ENCODE data around the gene RPS6KL1. TPM values are rescaled to one million over a fixed set of nuclear protein-coding genes. Genes with fewer than 3 reads are reported as not detected.

The RPS6KL1 gene
- total RNA-seq, 1 donor from 2014 or later = 10.8 TPM

DNA sequence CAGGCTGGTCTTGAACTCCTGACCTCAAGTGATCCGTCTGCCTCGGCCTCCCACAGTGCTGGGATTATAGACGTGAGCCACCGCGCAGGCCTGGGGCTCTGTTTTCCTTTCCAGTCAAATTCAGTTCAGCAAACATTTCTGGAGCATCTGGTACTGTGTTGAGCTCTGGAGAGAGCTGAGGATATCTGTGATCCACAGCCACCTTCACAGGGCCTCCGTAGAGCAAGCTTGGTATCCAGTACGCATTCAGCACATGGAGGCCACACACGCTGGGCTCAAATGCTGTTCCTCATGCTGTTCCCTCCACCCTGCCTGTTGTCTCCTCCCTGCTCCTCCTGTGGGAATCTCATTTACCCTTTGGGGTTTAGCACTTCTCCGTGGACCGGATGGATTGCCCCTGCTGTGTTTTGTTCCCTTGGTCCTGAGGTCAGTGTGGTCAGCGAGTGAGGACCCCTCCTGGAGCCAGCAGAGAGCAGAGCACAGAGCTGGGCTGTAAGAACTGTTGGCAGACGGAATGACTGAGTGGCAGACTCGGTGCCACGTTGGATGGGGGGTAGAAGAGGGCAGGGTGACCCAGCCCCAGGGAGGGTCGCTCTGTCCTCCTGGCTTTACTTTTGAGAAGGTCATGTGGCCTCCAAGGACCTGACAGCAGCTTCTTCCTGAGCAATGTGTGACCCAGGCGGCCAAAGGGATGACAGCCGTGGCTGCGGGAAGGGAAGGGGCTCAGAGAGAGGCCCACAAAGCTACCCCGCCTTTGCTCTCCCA is 891 bp downstream of the RPS6KL1 start:
- DNase-seq (ENCODE audit: low spot score) = no peak
- intact Hi-C loops (cut with micrococcal nuclease) = no loop called here
- Mint-ChIP-seq H3K36me3 (ENCODE audit: low read depth) (no peaks in the 10 kb centered on the region), H3K27me3 (ENCODE audit: low read depth) (peaks cover 18% of the 10 kb centered on the region), H3K9me3 (no peaks in the 10 kb centered on the region), H3K4me3 (ENCODE audit: low read depth) (peak overlapping the region; percentile 81), H3K27ac (peak overlapping the region; percentile 76), H3K4me1 (ENCODE audit: low read depth) (peaks cover 1% of the 10 kb centered on the region)

DNA sequence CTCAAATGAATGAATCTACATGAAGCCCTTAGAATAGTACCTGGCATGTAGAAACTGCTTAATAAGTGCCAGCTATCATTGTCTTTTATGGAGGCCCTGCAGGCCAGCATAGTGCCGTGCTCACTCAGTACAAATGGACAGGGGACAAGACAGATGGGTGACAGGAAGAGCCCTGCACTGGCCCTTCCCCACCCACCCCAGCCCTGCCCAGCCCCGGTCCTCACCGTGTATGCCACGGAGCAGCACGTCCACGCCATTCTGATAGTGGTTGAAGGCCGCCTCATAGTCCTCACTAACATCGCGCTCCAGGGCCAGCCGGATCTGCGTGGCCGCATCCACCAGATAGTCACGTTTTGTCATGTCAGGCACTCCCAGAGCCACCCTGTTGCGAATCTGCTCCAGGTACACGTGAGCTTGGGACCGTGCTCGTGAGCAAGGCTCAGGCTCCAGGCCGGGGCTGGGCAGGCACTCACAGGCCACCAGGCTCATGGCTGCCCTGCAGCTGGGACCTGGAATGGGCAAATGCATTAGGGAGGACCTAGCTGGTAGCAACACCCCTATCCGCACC is 1.9 kb downstream of the RPS6KL1 start:
- Mint-ChIP-seq H3K36me3 (ENCODE audit: low read depth) (no peaks in the 10 kb centered on the region), H3K27ac (no peak overlapping the region), H3K4me1 (ENCODE audit: low read depth) (peaks cover 1% of the 10 kb centered on the region), H3K9me3 (no peaks in the 10 kb centered on the region), H3K27me3 (ENCODE audit: low read depth) (peaks cover 11% of the 10 kb centered on the region), H3K4me3 (ENCODE audit: low read depth) (no peak overlapping the region)
- intact Hi-C loops (cut with micrococcal nuclease) = no loop called here
- DNase-seq (ENCODE audit: low spot score) = no peak

DNA sequence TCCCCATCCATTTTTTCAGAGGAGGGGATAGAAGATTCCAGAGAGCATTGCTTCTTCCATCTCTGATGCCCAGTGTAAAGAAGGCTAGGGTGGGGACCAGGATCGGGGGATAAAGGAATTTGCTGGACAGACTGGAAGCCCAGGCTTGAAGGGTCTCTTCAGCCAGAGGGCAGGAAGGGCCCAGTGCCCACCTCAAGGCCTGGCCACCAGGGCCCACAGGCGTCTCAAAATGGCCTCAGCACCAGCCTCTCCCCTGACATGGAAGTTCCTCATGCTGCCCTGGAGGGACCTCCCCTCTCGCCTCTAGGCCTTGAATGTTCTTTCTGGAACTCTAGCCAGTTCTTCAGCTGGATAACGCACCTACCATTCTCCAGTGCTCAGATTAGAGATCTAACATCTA is 2.8 kb downstream of the RPS6KL1 start:
- Mint-ChIP-seq H3K4me1 (ENCODE audit: low read depth) (peaks cover 1% of the 10 kb centered on the region), H3K9me3 (no peaks in the 10 kb centered on the region), H3K4me3 (ENCODE audit: low read depth) (no peak overlapping the region), H3K36me3 (ENCODE audit: low read depth) (no peaks in the 10 kb centered on the region), H3K27me3 (ENCODE audit: low read depth) (peaks cover 8% of the 10 kb centered on the region), H3K27ac (no peak overlapping the region)
- intact Hi-C loops (cut with micrococcal nuclease) = no loop called here
- no peak for DNase-seq (ENCODE audit: low spot score)

DNA sequence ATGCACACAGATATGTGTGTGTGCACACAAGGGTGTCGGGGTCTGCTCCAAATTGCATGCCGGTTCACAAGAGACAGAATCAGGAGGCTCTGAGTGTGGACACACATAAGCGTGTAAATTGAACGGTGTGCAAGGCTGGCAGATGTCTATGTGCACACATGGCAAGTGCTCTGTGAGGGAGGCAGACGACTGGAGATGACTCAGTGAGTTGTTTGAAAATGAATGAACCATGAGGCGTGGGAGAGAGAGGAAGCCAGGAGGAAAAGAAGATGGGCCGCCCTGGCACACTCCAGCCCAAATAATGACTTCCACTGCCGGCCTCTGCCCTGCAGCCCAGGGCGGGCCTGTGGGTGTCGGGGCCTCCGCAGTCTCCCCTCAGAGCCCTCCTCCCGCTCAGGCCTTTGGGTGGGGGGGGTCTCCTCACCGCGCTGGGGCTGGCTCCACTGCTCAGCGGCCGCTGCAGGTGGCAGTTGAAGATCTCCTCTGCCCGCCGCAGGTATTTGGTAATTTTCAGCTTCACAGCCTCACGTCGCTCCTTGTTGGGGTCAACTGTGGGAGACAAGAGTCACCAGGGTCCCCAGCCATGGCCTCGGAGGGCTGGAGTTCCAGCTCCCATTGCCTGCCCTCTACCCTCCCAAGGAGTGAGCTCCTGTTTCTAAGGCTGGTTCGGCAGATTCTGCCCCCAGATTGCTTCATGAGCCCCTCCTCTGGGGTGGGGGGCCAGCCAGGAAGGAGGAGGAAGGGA is 3.5 kb downstream of the RPS6KL1 start:
- Mint-ChIP-seq H3K4me3 (ENCODE audit: low read depth) (no peak overlapping the region), H3K4me1 (ENCODE audit: low read depth) (peaks cover 1% of the 10 kb centered on the region), H3K27me3 (ENCODE audit: low read depth) (peaks cover 2% of the 10 kb centered on the region), H3K36me3 (ENCODE audit: low read depth) (no peaks in the 10 kb centered on the region), H3K9me3 (no peaks in the 10 kb centered on the region), H3K27ac (no peak overlapping the region)
- intact Hi-C loops (cut with micrococcal nuclease) = no loop called here
- no peak for DNase-seq (ENCODE audit: low spot score)

DNA sequence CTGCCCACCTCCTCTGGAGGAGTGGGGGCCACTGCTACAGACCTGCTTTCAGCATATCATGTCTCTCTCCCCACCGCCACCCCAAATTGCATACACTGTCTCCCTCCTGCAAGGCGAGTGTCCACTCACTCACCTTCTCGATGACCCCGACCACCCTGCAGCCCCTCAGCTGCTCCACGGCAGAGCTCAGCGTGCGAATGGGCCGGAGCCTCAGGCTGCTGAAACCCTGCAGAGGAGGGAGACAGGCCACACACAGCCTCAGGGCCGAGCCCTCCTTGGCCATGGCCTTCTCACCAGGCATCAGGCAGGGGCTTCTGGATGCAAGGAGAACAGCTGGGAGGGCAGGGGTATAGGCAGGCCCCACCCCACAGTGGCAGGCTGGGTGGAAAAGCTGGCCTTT is 4.7 kb downstream of the RPS6KL1 start:
- Mint-ChIP-seq H3K36me3 (ENCODE audit: low read depth) (no peaks in the 10 kb centered on the region), H3K4me3 (ENCODE audit: low read depth) (no peak overlapping the region), H3K4me1 (ENCODE audit: low read depth) (peaks cover 1% of the 10 kb centered on the region), H3K9me3 (no peaks in the 10 kb centered on the region), H3K27me3 (ENCODE audit: low read depth) (no peaks in the 10 kb centered on the region), H3K27ac (no peak overlapping the region)
- no peak for DNase-seq (ENCODE audit: low spot score)
- intact Hi-C loops (cut with micrococcal nuclease) = no loop called here

DNA sequence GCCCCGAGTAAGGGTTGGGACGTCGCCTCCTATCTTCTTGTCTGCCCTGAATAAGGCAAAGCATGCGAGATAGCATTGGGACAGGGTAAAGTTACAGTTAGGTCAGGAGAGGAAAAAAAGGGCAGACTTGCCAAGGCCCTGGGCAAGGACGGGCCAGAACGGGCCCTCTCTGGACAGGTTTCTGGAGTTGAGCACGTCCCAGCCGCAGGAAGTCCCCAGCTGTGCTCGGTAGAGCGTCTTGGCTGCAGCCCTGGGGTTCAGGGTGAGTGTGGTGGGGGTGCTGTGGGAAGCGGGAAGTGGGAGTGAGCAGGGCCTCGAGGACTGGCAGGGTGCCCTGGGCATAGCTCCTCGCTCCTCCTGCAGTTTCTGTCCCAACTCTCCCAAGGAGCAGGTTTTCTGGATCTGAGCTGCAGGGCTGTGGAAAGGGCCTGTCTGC is 5.4 kb downstream of the RPS6KL1 start:
- Mint-ChIP-seq H3K9me3 (no peaks in the 10 kb centered on the region), H3K27me3 (ENCODE audit: low read depth) (no peaks in the 10 kb centered on the region), H3K36me3 (ENCODE audit: low read depth) (no peaks in the 10 kb centered on the region), H3K27ac (no peak overlapping the region), H3K4me3 (ENCODE audit: low read depth) (no peak overlapping the region), H3K4me1 (ENCODE audit: low read depth) (peaks cover 1% of the 10 kb centered on the region)
- intact Hi-C loops (cut with micrococcal nuclease) = no loop called here
- DNase-seq (ENCODE audit: low spot score) = no peak

DNA sequence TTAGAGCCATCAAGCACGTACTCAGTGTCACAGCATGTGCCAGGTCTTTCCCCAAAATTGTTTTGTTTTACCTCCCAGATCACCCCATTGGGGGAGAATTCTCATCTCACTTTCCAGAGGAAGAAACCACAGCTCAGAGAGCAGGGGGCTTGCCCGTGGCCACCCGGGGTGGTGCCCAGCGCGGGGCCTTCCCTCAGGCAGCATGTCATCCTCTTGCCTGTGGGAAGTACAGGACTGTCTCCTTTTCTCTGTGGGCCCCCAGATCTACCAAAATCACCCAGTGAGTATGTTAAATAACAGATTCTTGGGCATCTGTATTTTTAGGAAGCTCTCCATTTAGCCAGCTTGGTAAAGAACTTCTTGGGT is 5.9 kb downstream of the RPS6KL1 start:
- Mint-ChIP-seq H3K36me3 (ENCODE audit: low read depth) (no peaks in the 10 kb centered on the region), H3K4me1 (ENCODE audit: low read depth) (no peaks in the 10 kb centered on the region), H3K9me3 (no peaks in the 10 kb centered on the region), H3K27me3 (ENCODE audit: low read depth) (no peaks in the 10 kb centered on the region), H3K27ac (no peak overlapping the region), H3K4me3 (ENCODE audit: low read depth) (no peak overlapping the region)
- no peak for DNase-seq (ENCODE audit: low spot score)
- intact Hi-C loops (cut with micrococcal nuclease) = no loop called here

DNA sequence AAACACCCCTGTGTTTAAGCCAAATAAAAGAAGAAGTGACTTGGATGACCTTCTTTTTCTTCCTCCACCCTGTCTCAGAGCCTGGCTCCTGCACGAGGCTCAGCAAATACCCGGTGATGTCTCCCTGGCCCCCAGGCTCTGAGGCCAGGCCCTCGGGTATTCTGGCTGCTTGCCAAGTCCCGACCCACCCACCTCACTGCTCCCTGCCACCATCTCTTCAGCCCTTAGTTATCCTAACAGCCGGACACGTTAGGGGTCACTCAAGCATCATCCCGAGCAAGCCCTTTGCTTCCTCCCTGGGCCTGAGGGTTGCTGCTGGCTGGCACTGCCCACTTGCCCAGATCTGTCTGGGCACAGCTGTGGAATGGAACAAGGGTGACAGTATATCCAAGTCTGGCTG is 7.2 kb downstream of the RPS6KL1 start:
- no peak for DNase-seq (ENCODE audit: low spot score)
- Mint-ChIP-seq H3K9me3 (no peaks in the 10 kb centered on the region), H3K27ac (no peak overlapping the region), H3K36me3 (ENCODE audit: low read depth) (no peaks in the 10 kb centered on the region), H3K4me1 (ENCODE audit: low read depth) (no peaks in the 10 kb centered on the region), H3K27me3 (ENCODE audit: low read depth) (no peaks in the 10 kb centered on the region), H3K4me3 (ENCODE audit: low read depth) (no peak overlapping the region)
- intact Hi-C loops (cut with micrococcal nuclease) = no loop called here

DNA sequence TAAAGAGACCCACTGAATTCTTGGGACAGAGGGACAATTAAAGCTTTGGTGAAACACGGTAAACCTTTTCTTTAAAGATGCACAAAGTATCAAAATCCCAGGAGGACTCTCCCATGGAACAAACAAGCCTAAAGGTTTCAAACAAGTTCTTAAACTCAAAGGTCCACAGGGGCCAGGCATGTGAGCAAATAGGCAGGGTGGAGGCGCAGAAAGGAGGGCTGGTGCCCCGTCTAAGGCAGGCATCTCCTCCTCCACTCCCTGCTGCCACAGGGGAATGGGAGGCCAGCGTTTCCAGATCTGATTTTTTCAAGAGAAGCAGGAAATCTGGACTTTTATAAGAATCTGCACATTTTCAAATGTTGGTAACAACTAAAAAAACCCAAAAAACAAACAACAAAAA is 7.6 kb downstream of the RPS6KL1 start:
- intact Hi-C loops (cut with micrococcal nuclease) = no loop called here
- H3K27me3 Mint-ChIP-seq (ENCODE audit: low read depth) = no peaks in the 10 kb centered on the region
- no peak overlapping the region for H3K4me3 Mint-ChIP-seq (ENCODE audit: low read depth)
- no peak for DNase-seq (ENCODE audit: low spot score)
- H3K27ac Mint-ChIP-seq = no peak overlapping the region
- H3K9me3 Mint-ChIP-seq = no peaks in the 10 kb centered on the region
- no peaks in the 10 kb centered on the region for H3K36me3 Mint-ChIP-seq (ENCODE audit: low read depth)
- no peaks in the 10 kb centered on the region for H3K4me1 Mint-ChIP-seq (ENCODE audit: low read depth)

DNA sequence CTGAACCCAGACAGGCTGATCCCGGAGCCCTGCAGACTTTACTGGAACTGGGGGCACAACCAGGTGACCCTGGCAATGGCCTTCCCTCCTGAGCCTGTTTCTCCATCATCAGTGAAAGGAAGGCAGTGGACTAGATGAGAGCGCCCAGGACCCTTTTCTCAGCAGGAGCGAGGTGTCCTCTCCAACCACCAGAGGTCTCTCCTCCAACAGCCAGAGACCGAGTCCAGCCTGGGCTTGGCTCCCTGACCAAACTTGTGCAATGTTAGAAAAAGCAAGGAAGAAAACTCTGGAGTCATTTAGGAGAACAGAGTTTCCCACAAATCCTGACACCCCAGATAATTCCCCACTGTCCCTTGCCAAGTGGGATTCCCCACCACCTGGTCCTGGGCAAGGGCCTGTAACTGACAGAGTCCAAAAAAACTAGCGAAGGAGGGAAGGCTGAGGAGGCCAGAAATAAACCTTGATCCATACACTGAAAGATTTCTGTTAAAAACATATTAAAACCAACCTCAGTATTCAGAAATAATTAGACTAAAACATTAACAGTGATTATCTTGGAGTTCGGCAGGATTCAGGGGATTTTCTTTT is 9.0 kb downstream of the RPS6KL1 start:
- DNase-seq (ENCODE audit: low spot score) = no peak
- intact Hi-C loops (cut with micrococcal nuclease) = no loop called here
- no peaks in the 10 kb centered on the region for H3K27me3 Mint-ChIP-seq (ENCODE audit: low read depth)

DNA sequence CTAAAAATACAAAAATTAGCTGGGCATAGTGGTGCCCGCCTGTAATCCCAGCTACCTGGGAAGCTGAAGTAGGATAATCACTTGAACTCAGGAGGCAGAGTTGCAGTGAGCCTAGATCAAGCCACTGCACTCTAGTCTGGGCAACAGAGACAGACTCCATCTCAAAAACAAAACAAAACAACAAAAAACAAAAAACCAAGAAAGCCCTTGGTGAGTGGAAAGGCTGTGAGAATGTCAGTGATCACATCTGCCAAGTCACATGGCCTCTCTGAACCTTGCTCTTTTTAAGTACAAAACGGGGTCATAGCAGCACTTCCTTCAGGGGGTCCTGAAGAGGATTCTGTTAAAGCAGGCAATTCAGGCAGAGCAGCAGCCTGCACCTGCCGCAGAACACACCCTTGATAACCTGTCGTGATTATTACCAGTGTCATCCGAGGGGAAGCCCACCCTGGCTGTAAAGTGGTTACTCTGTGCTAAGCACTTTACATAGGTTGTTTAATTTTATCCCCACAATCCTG is 9.6 kb downstream of the RPS6KL1 start:
- Mint-ChIP-seq H3K9me3 (no peaks in the 10 kb centered on the region), H3K27me3 (ENCODE audit: low read depth) (no peaks in the 10 kb centered on the region), H3K36me3 (ENCODE audit: low read depth) (no peaks in the 10 kb centered on the region), H3K4me3 (ENCODE audit: low read depth) (no peak overlapping the region), H3K4me1 (ENCODE audit: low read depth) (no peaks in the 10 kb centered on the region), H3K27ac (no peak overlapping the region)
- DNase-seq (ENCODE audit: low spot score) = no peak
- intact Hi-C loops (cut with micrococcal nuclease) = no loop called here

More for the DNA sequence above, 9.0 kb downstream of the RPS6KL1 start:
- Mint-ChIP-seq H3K36me3 (ENCODE audit: low read depth) (no peaks in the 10 kb centered on the region), H3K27ac (no peak overlapping the region), H3K4me3 (ENCODE audit: low read depth) (no peak overlapping the region), H3K9me3 (no peaks in the 10 kb centered on the region), H3K4me1 (ENCODE audit: low read depth) (no peaks in the 10 kb centered on the region)

DNA sequence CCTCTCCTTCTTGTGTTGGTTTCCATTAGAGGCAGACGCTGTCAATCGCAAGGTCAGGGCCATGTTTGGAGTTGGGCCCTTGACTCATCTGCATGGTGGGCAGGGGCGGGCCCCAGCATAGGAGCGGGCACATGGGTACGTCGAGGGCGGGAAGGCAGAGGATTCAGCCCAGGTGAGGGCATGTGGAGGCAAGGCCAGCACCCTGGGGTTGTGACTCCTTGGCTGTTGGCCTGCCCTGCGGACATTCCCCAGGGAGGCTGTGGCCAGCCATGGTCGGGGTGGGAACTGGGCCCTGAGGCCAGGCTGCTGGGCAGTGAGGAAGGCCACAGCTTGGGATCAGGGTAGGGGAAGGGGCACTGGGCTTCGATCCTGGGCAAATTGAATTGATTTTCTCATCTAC is 10.3 kb downstream of the RPS6KL1 start:
- no peak for DNase-seq (ENCODE audit: low spot score)
- no peak overlapping the region for H3K27ac Mint-ChIP-seq
- no peaks in the 10 kb centered on the region for H3K4me1 Mint-ChIP-seq (ENCODE audit: low read depth)
- H3K27me3 Mint-ChIP-seq (ENCODE audit: low read depth) = no peaks in the 10 kb centered on the region
- H3K9me3 Mint-ChIP-seq = no peaks in the 10 kb centered on the region
- intact Hi-C loops (cut with micrococcal nuclease) = no loop called here
- no peak overlapping the region for H3K4me3 Mint-ChIP-seq (ENCODE audit: low read depth)
- H3K36me3 Mint-ChIP-seq (ENCODE audit: low read depth) = no peaks in the 10 kb centered on the region

DNA sequence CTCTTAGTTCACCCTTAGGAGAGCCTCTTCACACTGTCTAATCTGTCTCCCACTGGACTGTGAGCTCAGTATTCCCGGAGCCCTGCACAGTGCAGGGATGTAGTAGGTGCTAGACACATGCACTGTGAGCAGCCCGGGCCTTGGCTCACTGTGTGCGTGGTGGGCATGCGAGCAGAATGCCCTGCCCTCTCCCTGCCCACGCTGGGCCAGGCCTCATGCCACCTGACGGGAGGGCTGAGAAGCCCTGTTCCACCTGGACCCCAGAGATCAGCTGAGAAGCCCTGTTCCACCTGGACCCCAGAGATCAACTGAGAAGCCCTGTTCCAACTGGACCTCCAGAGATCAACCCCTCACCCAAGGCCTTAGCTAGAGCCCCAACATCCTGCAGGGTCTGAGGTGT is 10.9 kb downstream of the RPS6KL1 start:
- Mint-ChIP-seq H3K27ac (no peak overlapping the region), H3K27me3 (ENCODE audit: low read depth) (no peaks in the 10 kb centered on the region)
- intact Hi-C loops (cut with micrococcal nuclease) = no loop called here

More for the DNA sequence above, 10.9 kb downstream of the RPS6KL1 start:
- no peaks in the 10 kb centered on the region for H3K36me3 Mint-ChIP-seq (ENCODE audit: low read depth)
- no peak for DNase-seq (ENCODE audit: low spot score)
- no peaks in the 10 kb centered on the region for H3K4me1 Mint-ChIP-seq (ENCODE audit: low read depth)
- H3K4me3 Mint-ChIP-seq (ENCODE audit: low read depth) = no peak overlapping the region
- H3K9me3 Mint-ChIP-seq = no peaks in the 10 kb centered on the region
